Skin of body (tissue), 2 donors: ENCODE results near the gene STX4. TPM values are rescaled to one million over a fixed set of nuclear protein-coding genes. Genes with fewer than 3 reads are reported as not detected.

Source experiments
- DNase-seq: peaks from one replicate; lab custom pipeline; 2025; lab: John Stamatoyannopoulos, UW
- total RNA-seq: library from RNA; depleted of rRNA; stranded (reverse); fragments of >200 nt; gene quantifications from one replicate; pipeline ENCODE4 v1.2.3, GENCODE V29; 2014

Gene STX4
- total RNA-seq, 1 donor from 2014 or later = 26.3 TPM

GRCh38 chr16:31083556-31083955 lies 50.2 kb downstream of the STX4 start:
- no peak for DNase-seq

- no peak for DNase-seq
Measured at GRCh38 chr16:31083981-31084380, 50.6 kb downstream of the STX4 start.

GRCh38 chr16:31084584-31085302 lies 51.4 kb downstream of the STX4 start:
- no peak for DNase-seq

- no peak for DNase-seq
Measured at GRCh38 chr16:31085411-31085810, 52.1 kb downstream of the STX4 start.

- no peak for DNase-seq
Measured at GRCh38 chr16:31085873-31086628, 52.7 kb downstream of the STX4 start.

- DNase-seq = no peak
Measured at GRCh38 chr16:31086629-31086906, 53.2 kb downstream of the STX4 start.

GRCh38 chr16:31087481-31087880 lies 54.1 kb downstream of the STX4 start:
- DNase-seq = no peak

GRCh38 chr16:31087971-31088370 lies 54.6 kb downstream of the STX4 start:
- no peak for DNase-seq

- no peak for DNase-seq
Measured at GRCh38 chr16:31088459-31089183, 55.3 kb downstream of the STX4 start, which contains the start of gene PRSS53. PRSS53 (minus strand) TSS chr16:31088943; CDS start chr16:31088809, 134 bp downstream.

- DNase-seq = no peak
Measured at GRCh38 chr16:31089199-31089598, 55.8 kb downstream of the STX4 start.

Other genes starting within 250 kb of the STX4 start
- 5.2 TPM for gene ZNF629, start 246.4 kb upstream of the STX4 start, total RNA-seq
- 20.7 TPM for gene BCL7C, start 139.5 kb upstream of the STX4 start, total RNA-seq
- 0.59 TPM for gene CTF1, start 136.9 kb upstream of the STX4 start, total RNA-seq
- 9.8 TPM for gene FBXL19, start 110.0 kb upstream of the STX4 start, total RNA-seq
- 10.3 TPM for gene ORAI3, start 84.5 kb upstream of the STX4 start, total RNA-seq
- 4.1 TPM for gene SETD1A, start 75.8 kb upstream of the STX4 start, total RNA-seq
- gene HSD3B7, start 48.4 kb upstream of the STX4 start, total RNA-seq = 8.5 TPM
- gene STX1B, start 22.9 kb upstream of the STX4 start, total RNA-seq = 0.89 TPM
- 3.5 TPM for gene ZNF668, start 40.7 kb downstream of the STX4 start, total RNA-seq
- gene ZNF646, start 40.9 kb downstream of the STX4 start, total RNA-seq = 8.9 TPM
- 1.5 TPM for gene PRSS53, start 55.4 kb downstream of the STX4 start, total RNA-seq
- 37.4 TPM for gene VKORC1, start 61.2 kb downstream of the STX4 start, total RNA-seq
- gene BCKDK, start 74.8 kb downstream of the STX4 start, total RNA-seq = 10.4 TPM
- gene KAT8, start 84.1 kb downstream of the STX4 start, total RNA-seq = 41.3 TPM
- gene PRSS8, start 102.2 kb downstream of the STX4 start, total RNA-seq = 9.6 TPM
- gene PRSS36, start 116.5 kb downstream of the STX4 start, total RNA-seq = 0.99 TPM
- gene FUS, start 146.6 kb downstream of the STX4 start, total RNA-seq = 84.9 TPM
- 38.9 TPM for gene PYCARD, start 169.2 kb downstream of the STX4 start, total RNA-seq
- gene TRIM72, start 180.6 kb downstream of the STX4 start, total RNA-seq = 4.4 TPM
- gene PYDC1, start 183.6 kb downstream of the STX4 start, total RNA-seq = 2.8 TPM
- 9.8 TPM for gene ITGAM, start 226.4 kb downstream of the STX4 start, total RNA-seq